Measurements from ENCODE around the gene TTC7B.
"Not testable (repeated sequence)": the region's sequence is repeated elsewhere in the genome, so short reads cannot be mapped to it uniquely, and the experiment has no call there.

Gene TTC7B

DNA sequence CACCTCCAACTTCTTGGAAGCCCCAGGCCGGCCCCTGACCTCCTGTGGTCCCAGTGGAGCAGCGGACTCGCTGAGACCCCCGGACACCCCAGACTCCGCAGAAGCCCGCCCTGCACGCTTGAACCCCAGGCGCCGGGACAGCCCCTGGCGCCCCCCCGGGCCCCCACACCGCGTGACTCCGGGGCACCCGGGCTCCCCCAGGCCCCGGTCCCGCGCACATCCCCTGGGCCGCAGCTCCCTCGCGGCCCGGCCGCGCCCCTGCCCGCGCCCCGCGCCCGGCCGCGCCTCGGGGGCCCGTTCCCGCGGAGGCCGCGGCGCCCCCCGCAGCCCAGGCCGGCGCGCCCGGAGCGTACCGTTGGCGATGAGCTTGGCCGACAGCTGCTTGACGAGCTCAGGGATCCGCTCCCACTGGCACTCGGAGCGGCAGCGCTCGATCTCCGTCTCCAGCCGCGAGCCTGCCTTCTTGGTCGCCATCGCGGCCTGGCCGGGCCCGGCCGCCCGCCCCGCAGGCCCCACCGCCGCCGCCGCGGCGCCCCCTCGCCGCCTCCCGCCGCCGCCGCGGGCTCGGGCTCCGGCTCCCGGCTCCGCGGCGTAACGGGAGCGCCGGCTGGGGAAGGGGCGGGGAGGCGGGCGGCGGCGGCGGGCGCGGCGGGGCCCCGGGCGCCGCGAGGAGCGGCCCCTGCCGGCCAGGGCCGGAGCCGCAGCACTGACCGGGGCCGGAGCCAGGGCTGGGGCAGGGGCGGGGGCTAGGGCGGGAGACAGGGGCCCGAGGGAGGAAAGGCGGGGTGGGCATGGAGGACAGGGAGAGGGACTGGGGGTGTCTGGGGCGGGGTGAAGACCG is at the start of gene TTC7B:
TSS of gene TTC7B (minus strand) at position 609 of the 841 bp plus-strand sequence. CDS start at position 474, 135 bp downstream.
- DNase-seq (ENCODE audit: low read depth in 2 of 2), result no peak

- no peak for DNase-seq (ENCODE audit: low read depth in 2 of 2)
Measured at GRCh38 chr14:90864741-90865140, 48.5 kb upstream of the TTC7B start.

- no peak for DNase-seq (ENCODE audit: low read depth in 2 of 2)
Measured at GRCh38 chr14:90858511-90858910, 42.3 kb upstream of the TTC7B start.

DNA sequence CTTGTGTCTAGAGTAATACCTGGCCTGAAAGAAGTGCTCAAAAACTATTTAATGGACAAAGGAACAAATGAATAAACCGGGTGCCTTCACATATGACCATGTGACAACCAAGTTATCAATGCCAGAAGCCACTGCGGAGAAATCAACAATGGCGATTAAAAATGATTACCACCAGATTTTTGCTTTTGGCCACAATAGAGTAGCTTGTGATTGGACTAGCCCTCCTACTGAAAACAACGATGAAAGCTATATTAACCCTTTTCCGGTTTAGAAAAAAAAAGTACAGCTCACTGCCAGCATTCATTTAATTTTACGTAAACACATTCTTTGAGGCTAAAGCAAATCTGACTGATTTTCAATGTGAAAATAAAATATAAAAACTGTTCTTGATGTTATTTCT is 41.6 kb upstream of the TTC7B start:
- no peak for DNase-seq (ENCODE audit: low read depth in 2 of 2)

GRCh38 chr14:90856115-90856514 is 39.9 kb upstream of the TTC7B start:
- not testable (repeated sequence) for DNase-seq (ENCODE audit: low read depth in 2 of 2)

DNA sequence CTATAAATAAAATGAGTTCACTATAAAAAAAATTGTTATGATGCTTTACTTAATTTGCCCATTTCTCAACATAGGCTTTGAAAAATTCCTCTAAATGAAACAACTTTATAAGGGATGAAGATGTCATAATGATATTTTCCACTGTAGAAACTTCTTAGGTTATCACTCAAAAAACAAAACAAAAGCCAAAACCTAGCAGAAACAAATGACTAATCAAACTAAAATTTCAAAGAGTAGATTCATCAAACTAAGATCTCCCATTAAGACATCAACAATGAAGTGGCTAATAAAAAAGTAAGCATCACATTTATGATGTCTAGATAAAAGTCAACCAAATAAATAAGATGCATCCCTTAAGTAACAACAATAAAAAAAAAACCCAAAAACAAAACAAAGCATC is 36.9 kb upstream of the TTC7B start:
- DNase-seq (ENCODE audit: low read depth in 2 of 2), result no peak

GRCh38 chr14:90851327-90852036 is 35.3 kb upstream of the TTC7B start:
- no peak for DNase-seq (ENCODE audit: low read depth in 2 of 2)

DNA sequence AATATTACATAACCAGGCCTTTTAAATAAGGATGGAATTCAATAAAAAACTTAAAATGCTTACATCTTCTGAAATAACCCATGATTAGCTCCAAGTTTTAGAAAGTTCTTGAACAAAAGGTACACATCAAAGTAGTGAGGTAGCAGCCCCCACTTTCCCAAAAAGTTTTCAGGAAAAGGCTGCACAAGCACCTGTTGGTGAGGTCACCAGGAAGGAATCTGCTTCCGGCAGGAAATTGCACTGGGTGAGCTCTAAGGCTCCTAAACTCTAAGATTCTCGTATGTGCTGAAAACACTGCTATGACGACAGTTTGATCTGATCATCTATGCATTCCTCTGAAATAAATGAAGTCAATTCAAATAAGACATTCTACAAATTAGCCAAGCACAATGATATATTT is 34.3 kb upstream of the TTC7B start:
- DNase-seq (ENCODE audit: low read depth in 2 of 2), result no peak

GRCh38 chr14:90849787-90850444 is 33.7 kb upstream of the TTC7B start:
- DNase-seq (ENCODE audit: low read depth in 2 of 2), result no peak

DNA sequence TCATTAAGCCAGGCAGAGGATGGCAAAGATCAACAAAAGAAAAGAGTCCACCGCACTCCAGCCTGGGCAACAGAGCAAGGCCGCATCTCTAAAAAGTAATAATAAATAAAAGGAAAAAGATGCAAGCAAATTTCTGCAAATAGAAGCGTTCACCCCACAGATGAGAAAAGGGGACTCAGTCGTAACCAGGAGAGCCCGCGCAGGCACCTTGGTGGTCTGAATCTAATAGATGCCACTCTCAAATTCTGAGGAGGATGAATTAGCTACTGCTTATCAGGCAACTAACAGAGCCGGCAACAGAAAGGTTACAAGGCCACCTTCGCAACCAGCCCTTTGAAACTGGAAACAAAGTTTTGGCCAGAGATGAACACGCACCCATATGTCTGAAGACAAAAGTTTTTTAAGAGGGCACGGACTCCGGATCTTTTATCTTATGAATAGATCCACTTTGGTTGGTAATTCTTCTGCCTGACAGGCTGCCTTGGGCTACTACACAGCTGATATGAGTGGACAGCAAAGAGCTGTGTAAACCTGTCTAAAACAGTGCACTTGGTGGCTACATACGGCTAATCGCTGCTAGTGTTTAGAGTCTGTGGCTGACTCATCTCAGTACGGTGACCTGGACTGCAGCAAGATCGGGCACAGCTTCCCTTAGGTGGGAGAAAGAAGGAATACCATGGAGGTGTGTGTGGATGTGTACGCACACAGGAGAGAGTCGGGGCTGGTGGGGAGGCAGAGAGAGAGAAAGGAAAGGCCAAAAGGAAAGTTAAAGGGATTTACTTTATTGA is 32.9 kb upstream of the TTC7B start:
- DNase-seq (ENCODE audit: low read depth in 2 of 2), result no peak

DNA sequence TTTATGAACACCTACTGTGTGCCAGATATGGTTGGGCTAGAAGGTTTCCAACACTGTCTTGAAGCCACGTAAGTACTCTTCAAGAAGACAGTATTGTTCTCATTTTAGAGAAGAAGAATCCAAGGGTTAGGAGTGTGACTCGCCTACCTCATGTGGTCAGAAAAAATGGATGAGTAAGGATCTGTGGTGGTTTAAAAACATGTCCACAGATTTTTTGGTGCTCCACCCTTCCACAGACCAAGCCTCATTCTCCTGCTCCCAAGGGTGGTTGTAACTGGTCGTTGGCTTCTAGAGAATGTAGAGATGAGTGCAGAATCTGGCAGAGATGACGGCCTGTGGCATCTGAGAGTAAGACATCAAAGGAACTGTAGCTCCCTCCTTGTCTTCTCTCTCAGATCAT is 30.3 kb upstream of the TTC7B start:
- DNase-seq (ENCODE audit: low read depth in 2 of 2), result no peak

DNA sequence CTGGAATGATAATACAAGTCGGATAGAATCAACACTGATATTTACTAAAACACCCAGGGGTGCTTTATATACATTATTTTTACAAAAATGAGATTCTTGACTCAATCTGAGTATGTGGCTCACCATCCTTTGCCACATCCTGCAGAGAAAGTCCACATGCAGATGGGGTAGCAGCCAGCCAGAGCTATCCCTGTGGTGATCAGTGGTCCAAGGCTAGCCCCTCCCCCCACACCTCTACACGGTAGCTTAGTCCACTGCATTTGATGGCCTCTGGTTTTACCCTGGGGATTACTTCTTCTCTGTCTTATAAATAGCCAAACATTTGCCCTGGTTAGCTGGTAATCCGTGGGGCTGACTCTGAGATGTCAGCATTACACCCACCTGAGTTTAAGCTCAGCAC is 28.1 kb upstream of the TTC7B start:
- DNase-seq (ENCODE audit: low read depth in 2 of 2), result no peak

GRCh38 chr14:90842726-90843125 is 26.5 kb upstream of the TTC7B start:
- DNase-seq (ENCODE audit: low read depth in 2 of 2), result no peak

DNA sequence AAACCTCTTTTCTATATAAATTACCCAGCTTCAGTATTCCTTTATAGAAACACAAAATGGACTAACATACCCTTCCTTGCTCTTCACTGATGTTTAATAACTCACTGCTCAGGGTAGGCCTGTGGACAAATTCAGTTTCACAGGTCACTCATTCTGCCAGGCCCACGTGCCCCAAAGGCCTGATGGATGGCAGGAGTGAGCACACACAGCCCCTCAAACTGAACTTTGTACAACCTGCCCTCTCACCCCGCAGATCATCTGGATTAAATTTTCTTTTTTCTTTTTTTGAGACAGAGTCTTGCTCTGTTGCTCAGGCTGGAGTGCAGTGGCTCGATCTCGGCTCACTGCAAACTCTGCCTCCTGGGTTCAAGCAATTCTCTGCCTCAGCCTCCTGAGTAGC is 24.4 kb upstream of the TTC7B start:
- not testable (repeated sequence) for DNase-seq (ENCODE audit: low read depth in 2 of 2)

DNA sequence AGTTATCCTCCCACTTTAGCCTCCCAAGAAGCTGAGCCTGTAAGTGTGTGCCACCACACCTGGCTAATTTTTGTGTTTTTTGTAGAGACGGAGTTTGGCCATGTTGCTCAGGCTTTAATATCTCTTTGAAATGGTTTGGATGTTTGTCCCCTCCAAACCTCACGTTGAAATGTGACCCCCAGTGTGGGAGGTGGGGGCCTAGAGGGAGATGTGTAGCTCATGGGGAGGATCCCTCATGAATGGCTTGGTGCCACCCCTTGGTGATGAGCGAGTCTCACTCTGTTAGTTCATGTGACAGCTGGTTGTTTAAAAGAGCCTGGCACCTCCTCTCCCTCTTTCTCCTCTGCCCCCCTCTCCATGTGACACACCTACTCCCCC is 23.6 kb upstream of the TTC7B start:
- DNase-seq (ENCODE audit: low read depth in 2 of 2), result no peak

- no peak for DNase-seq (ENCODE audit: low read depth in 2 of 2)
Measured at GRCh38 chr14:90839024-90839888, 23.0 kb upstream of the TTC7B start.

DNA sequence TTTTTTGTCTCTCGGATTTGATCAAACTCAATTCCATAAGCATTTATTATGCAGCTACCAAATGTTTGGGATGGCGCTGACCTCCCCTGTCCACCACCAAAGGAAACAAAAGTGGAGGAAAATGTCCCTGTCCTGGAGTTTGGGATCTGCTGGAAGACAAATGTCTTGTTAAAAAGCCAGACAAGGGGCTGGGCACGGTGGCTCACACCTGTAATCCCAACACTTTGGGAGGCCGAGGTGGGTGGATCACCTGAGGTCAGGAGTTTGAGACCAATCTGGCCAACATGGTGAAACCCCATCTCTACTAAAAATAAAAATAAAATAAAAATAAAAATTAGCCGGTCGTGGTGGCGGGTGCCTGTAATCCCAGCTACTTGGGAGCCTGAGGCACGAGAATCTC is 22.3 kb upstream of the TTC7B start:
- not testable (repeated sequence) for DNase-seq (ENCODE audit: low read depth in 2 of 2)

DNA sequence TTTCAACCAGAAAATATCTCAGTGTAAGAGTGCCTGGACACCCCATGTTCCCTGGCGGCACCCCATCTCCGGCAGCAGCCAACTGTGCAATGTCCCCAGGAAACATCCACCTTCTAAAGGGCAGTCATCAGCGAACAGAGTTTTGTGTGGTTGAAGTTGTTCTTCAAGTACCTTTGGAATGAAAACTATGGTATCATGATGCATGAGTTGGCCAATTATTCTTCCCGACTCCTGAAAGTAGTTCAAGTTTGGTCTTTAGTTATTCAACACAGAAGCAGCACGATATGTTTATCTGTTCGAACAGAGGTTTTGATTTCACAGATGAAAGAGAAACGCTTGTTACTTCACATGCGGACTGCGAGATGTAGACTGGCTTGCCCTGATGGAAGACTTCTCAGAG is 21.1 kb upstream of the TTC7B start:
- DNase-seq (ENCODE audit: low read depth in 2 of 2), result no peak

- DNase-seq (ENCODE audit: low read depth in 2 of 2), result no peak
Measured at GRCh38 chr14:90836692-90837063, 20.4 kb upstream of the TTC7B start.

- DNase-seq (ENCODE audit: low read depth in 2 of 2), result no peak
Measured at GRCh38 chr14:90831821-90832220, 15.6 kb upstream of the TTC7B start.
